ENCODE measurements around the gene SELENON. TPM values are rescaled to one million over a fixed set of nuclear protein-coding genes. Genes with fewer than 3 reads are reported as not detected.

SELENON gene
- polyA plus RNA-seq, 1 experiment, result 39.9 TPM

DNA sequence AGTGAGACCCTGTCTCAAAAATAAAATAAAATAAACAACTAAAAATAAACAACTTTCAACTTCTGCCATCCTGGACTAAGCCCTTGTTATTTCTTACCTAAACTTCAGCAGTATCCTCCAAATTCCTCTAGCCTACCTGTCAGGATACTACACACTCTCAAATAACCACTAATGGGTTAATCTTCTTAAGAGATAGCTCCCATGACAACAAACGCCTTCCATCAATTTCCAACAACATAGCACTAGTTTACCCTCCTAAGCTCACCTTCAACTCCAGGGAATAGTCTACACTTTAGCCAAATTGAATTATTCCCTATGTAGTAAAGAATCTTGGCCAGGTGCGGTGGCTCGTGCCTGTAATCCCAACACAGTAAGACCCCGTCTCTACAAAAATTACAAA, 47.9 kb downstream of the SELENON start:
- TF ChIP-seq, protein P1, sequence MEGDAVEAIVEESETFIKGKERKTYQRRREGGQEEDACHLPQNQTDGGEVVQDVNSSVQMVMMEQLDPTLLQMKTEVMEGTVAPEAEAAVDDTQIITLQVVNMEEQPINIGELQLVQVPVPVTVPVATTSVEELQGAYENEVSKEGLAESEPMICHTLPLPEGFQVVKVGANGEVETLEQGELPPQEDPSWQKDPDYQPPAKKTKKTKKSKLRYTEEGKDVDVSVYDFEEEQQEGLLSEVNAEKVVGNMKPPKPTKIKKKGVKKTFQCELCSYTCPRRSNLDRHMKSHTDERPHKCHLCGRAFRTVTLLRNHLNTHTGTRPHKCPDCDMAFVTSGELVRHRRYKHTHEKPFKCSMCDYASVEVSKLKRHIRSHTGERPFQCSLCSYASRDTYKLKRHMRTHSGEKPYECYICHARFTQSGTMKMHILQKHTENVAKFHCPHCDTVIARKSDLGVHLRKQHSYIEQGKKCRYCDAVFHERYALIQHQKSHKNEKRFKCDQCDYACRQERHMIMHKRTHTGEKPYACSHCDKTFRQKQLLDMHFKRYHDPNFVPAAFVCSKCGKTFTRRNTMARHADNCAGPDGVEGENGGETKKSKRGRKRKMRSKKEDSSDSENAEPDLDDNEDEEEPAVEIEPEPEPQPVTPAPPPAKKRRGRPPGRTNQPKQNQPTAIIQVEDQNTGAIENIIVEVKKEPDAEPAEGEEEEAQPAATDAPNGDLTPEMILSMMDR (IDR thresholded peaks at IDR 0.05; ENCODE audit: insufficient read depth, low read depth, low read length), result no peak
- Histone ChIP-seq H3K4me3 (ENCODE audit: low read depth, low read length) (no peak overlapping the region), H3K27me3 (ENCODE audit: control insufficient read depth, insufficient read depth, low read length) (no peaks in the 10 kb centered on the region), H3K36me3 (ENCODE audit: control insufficient read depth, insufficient read depth, low read length) (no peaks in the 10 kb centered on the region)
- ChIA-PET POLR2A (no interaction called here), CTCF (interaction anchor here (0.8 kb wide), 1 partner anchor 8 kb away, joined by 3 read pairs; no protein-coding TSS in a partner anchor)
- DNase-seq (ENCODE audit: low read depth), result no peak

DNA sequence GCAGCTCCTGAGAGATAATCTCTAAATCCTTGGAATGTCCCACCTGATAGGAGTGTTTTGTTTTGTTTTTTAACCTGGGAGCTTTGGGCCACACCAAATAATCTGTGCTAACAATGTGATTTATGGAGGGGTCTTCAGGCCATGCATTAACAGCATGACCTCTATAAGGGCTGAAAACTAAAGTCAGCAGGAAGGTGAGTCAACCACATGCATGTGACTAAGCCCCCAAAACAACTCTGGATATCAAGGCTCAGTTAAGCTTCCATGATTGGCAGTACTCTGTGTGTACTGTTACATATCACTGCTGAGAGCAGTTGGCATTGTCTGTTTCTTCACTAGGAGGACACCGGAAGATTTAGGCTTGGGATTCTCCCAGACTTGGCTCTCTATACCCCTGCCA, 48.5 kb downstream of the SELENON start:
- H3K4me3 ChIP-seq (ENCODE audit: low read depth, low read length), result no peak overlapping the region
- H3K27me3 ChIP-seq (ENCODE audit: control insufficient read depth, insufficient read depth, low read length), result no peaks in the 10 kb centered on the region
- DNase-seq (ENCODE audit: low read depth), result no peak
- CTCF ChIA-PET, result interaction anchor here (0.8 kb wide), 1 partner anchor 9 kb away, joined by 3 read pairs; no protein-coding TSS in a partner anchor
- POLR2A ChIA-PET, result no interaction called here
- TF ChIP-seq, protein P1 (IDR thresholded peaks at IDR 0.05; ENCODE audit: insufficient read depth, low read depth, low read length), result no peak
- H3K36me3 ChIP-seq (ENCODE audit: control insufficient read depth, insufficient read depth, low read length), result no peaks in the 10 kb centered on the region

DNA sequence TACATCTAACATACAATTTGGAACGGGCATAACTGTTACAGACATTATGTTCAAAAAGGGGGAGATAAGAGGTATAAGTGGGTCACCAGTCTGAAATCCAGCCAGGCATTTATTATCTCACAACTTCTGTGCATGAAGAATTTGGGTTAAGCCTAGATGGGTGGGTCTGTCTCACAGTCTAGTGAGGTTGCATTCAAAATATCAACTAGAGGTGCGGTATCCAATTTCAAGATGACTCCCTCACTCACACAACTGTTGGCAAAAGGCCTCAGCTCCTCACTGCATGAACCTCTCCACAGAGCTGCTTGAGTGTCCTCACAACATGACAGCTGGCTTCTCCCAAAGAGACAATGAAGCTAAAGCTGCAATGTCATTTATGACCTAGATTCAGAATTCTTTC, 54.6 kb downstream of the SELENON start:
- CTCF ChIA-PET, result no interaction called here
- Histone ChIP-seq H3K27me3 (ENCODE audit: control insufficient read depth, insufficient read depth, low read length) (no peaks in the 10 kb centered on the region), H3K36me3 (ENCODE audit: control insufficient read depth, insufficient read depth, low read length) (no peaks in the 10 kb centered on the region), H3K4me3 (ENCODE audit: low read depth, low read length) (no peak overlapping the region)
- TF ChIP-seq, protein P1 (IDR thresholded peaks at IDR 0.05; ENCODE audit: insufficient read depth, low read depth, low read length), result no peak
- POLR2A ChIA-PET, result no interaction called here
- DNase-seq (ENCODE audit: low read depth), result no peak

DNA sequence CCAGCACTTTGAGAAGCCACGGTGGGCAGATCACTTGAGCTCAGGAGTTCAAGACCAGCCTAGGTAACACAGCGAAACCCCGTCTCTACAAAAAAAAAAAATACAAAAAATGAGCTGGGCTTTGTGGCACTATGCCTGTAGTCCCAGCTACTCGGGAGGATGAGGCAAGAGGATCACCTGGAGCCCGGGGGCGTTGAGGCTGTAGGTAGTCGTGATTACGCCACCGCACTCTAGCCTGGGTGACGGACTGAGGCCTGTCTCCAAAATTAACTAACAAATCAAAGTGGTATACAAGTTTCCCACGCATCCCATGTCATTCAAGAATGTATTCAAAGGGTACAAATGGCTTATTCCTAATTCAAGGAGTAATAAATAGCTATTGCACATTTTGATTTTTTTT, 56.9 kb downstream of the SELENON start:
- CTCF ChIA-PET, result no interaction called here
- TF ChIP-seq, protein P1 (IDR thresholded peaks at IDR 0.05; ENCODE audit: insufficient read depth, low read depth, low read length), result no peak
- POLR2A ChIA-PET, result interaction anchor here (0.6 kb wide), 1 partner anchor 19 kb away, joined by 6 read pairs; no protein-coding TSS in a partner anchor

DNA sequence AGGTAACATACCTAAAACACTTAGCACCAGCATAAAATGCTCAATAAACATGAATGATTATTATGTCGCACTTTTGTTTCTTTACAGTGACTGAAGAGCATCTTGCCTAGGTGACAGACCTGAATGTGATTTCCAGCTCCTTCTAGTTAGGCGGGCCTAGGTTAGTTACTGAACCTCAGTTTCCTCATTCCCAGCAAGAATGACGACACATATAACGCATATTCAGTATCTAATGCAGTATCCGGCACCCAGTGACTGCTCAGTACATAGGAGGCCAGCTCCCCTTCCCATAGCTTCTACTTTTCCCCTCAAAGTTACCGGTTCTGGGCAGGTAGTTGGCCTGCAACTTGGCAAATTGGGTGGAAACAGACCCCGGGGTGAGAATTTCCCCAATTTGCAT, 58.5 kb downstream of the SELENON start:
- no peak for DNase-seq (ENCODE audit: low read depth)
- peaks cover 8% of the 10 kb centered on the region for H3K36me3 ChIP-seq (ENCODE audit: control insufficient read depth, insufficient read depth, low read length)
- POLR2A ChIA-PET, result no interaction called here
- TF ChIP-seq, protein P1 (IDR thresholded peaks at IDR 0.05; ENCODE audit: insufficient read depth, low read depth, low read length), result no peak
- CTCF ChIA-PET, result no interaction called here
- no peaks in the 10 kb centered on the region for H3K27me3 ChIP-seq (ENCODE audit: control insufficient read depth, insufficient read depth, low read length)
- H3K4me3 ChIP-seq (ENCODE audit: low read depth, low read length), result peak overlapping the region; percentile 73

More for the DNA sequence above, 56.9 kb downstream of the SELENON start:
- H3K36me3 ChIP-seq (ENCODE audit: control insufficient read depth, insufficient read depth, low read length), result no peaks in the 10 kb centered on the region
- no peaks in the 10 kb centered on the region for H3K27me3 ChIP-seq (ENCODE audit: control insufficient read depth, insufficient read depth, low read length)
- H3K4me3 ChIP-seq (ENCODE audit: low read depth, low read length), result no peak overlapping the region
- no peak for DNase-seq (ENCODE audit: low read depth)
